Loucy (cell line): ENCODE data around the gene NCOR2.

Experiments used
- EZH2phosphoT487 ChIP-seq: fragments of 200-600 bp; IDR thresholded peaks from 2 replicates; pipeline ENCODE4 v1.6.1; 2018; ENCODE audit warnings: antibody characterized with exemption, mild to moderate bottlenecking, moderate library complexity, borderline replicate concordance
- TF ChIP-seq, protein P1 (sequence below): fragments of 200-600 bp; sonication (generic); conservative IDR thresholded peaks from 2 replicates; pipeline ENCODE4 v1.5.1; 2014; ENCODE audit warnings: mild to moderate bottlenecking, antibody characterized with exemption, low read length

DNA sequence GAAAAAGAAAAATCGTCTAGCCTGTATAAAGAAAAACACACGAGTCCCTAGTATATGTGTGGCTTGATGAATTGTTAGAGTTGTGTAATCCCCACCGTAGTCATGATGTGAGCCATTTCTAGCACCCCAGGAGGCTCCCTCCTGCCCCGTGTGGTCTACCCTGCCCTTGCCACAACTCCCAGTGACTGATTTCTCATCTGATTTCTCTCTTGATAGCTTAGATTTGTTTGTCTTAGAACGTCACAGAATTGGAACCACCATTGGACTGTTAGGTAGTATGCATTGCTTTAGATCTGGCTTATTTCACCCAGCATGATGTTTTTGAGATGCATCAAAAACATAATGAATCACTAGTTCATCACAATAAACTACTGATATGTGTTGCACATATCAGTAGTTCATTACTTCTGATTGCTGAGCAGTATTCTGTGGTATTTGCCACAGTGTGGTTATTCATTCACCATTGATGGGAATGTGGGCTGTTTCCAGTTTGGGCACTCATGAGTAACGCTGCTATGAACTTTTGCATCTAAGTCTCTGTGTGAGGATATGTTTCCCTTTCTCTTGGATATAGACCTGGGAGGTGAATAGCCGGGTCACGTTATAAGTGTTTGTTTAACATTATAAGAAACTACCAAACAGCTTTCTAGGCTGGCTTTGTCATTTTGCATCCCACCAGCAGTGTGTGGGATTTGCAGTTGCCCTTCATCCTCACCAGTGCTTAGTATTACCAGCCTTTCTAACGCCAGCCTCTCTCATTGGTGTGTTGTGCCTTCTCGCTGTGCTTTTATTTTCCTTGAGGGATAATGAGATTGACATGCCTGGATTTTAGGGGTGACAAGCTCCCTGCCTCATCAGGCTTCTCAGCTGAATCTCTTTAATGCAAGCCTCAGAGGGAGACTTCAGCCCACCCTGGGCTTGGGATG, 31.9 kb upstream of the NCOR2 start:
- TF ChIP-seq, protein P1, sequence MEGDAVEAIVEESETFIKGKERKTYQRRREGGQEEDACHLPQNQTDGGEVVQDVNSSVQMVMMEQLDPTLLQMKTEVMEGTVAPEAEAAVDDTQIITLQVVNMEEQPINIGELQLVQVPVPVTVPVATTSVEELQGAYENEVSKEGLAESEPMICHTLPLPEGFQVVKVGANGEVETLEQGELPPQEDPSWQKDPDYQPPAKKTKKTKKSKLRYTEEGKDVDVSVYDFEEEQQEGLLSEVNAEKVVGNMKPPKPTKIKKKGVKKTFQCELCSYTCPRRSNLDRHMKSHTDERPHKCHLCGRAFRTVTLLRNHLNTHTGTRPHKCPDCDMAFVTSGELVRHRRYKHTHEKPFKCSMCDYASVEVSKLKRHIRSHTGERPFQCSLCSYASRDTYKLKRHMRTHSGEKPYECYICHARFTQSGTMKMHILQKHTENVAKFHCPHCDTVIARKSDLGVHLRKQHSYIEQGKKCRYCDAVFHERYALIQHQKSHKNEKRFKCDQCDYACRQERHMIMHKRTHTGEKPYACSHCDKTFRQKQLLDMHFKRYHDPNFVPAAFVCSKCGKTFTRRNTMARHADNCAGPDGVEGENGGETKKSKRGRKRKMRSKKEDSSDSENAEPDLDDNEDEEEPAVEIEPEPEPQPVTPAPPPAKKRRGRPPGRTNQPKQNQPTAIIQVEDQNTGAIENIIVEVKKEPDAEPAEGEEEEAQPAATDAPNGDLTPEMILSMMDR, result peak; percentile 29; the same call in 1 of the 2 replicates
- TF ChIP-seq EZH2phosphoT487, result no peak
